ENCODE results near the gene FAM9B.

Gene FAM9B

GRCh38 chrX:8980756-8981155 is 53.2 kb downstream of the FAM9B start:
- DNase-seq (ENCODE audit: low spot score): no peak

All from CD4-positive, alpha-beta T cell treated with Interleukin-2 at 100 ng/mL for 4 hours (primary cell).